ENCODE results near the gene HOXA5.
A peak's percentile ranks its signal among the peaks of the same experiment; 100 is the strongest.

The HOXA5 gene

DNA sequence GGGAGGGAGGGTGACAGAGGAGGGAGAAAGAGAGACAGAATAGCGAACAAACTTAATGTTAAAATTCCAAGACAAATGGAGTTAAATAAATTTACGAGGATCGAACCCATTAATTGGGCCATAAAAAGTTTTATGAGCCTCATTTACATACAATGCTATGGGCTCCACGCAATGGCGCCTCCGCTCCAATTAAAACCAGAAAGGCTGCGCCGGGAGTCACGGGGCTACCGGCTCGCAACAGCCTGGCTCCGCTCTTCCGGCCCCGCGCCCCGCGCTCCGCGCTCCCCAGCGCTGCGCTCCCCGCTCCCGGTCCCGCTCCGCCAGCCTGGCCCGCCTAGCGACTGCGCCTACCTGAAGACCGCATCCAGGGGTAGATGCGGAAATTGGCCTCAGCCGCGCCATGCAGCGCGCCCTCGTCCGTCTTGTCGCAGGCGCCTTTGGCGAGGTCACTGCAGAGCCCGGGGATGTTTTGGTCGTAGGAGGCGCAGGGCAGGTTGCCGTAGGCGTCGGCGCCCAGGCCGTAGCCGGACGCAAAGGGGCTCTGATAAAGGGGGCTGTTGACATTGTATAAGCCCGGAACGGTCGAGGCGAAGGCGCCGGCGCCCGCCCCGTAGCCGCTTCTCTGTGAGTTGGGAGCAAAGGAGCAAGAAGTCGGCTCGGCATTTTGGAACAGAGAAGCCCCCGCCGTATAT lies 12.5 kb upstream of the HOXA5 start:
- no peak for DNase-seq (ENCODE audit: insufficient read length, low spot score)
- FAIRE-seq = no peak
- TF ChIP-seq POLR2A (IDR thresholded peaks at IDR 0.05; ENCODE audit: low read depth, low read length) = peak; percentile 39

DNA sequence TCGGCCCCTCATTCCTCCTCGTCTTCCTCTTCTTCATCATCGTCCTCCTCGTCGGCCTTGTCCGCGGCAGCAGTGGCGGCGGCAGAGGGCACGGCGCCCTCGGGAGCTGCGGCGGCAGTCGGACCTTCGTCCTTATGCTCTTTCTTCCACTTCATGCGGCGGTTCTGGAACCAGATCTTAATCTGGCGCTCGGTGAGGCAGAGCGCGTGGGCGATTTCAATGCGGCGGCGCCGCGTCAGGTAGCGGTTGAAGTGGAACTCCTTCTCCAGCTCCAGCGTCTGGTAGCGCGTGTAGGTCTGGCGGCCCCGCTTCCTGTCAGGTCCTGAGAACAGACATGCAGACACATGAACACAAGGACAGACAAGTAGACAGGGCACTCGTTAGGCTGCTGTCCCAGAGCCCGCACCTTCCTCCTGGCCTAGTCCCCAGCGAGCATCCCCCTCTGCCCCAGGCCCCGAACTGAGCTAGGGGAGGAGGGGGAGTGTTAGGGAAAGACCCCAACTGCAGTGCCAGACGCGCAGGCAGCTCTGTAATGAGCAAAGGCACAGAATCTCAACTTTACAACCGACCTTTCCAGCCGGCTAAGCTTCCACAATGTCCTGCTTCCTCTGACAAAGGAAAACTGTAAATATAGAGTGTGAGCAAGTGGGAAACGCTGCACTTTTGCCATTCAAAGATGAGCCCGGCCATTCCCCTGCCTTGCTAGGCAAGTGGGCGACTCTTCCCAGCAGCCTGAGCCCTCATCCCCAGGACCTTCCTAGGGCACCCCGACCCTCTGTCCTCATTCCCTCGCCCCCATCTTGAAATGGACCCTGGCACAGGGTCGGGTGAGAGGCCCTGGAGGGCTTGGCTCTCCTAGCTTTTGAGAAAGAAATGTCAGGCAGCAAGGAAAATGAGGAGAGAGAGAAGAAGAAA lies 11.7 kb upstream of the HOXA5 start:
- DNase-seq (ENCODE audit: insufficient read length, low spot score) (no peak), FAIRE-seq (no peak)
- no peak for TF ChIP-seq POLR2A (IDR thresholded peaks at IDR 0.05; ENCODE audit: low read depth, low read length)

GRCh38 chr7:27154369-27154768 lies 10.9 kb upstream of the HOXA5 start:
- no peak for DNase-seq (ENCODE audit: insufficient read length, low spot score)
- FAIRE-seq = no peak
- no peak for TF ChIP-seq POLR2A (IDR thresholded peaks at IDR 0.05; ENCODE audit: low read depth, low read length)

DNA sequence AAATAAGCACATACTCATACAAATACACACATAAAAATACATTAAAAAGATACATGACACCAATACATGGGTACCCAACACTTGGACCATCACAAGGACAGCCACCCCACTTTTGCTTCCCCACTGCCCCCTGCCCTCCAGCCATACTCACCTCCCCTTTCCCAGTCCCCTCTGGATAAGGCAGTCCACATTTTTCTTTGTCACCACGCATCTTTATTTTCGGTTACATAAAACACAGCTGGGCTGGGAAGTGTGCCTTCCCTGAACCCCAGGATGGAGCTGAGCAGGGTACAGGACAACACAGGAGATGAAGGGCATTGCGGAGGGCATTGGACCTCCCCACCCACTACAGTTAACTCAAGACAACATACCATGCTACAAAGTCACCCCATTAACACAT lies 10.0 kb upstream of the HOXA5 start:
- no peak for TF ChIP-seq POLR2A (IDR thresholded peaks at IDR 0.05; ENCODE audit: low read depth, low read length)
- no peak for FAIRE-seq
- no peak for DNase-seq (ENCODE audit: insufficient read length, low spot score)

DNA sequence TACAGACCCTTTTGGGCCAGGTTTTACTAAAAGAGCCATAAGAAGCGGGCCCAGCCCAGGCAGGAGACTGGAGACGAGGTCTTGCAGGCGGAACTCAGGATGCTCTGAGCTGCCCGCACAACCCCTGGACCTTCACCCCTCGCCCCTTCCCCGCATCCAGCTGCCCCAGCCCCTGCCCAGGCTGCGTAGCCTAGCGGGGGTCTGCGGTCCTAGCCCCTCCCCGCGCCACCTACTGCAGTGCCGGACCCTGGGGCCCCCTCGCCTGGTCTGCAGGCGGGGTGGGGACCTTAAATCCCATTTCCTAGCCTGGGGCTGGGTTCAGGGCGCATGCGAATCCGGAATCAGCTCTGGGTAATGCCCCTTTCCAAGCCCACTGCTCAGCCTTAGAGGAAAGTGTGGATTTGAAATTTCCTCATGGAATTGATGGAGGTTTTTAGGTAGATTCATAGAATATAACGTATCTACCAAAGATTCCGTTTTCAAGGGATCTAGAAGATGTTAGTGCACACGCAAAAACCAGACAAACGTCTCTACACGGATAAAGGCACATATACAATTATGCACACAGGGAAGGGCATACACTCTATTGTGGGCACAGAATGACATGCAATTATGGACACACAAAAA lies 9.4 kb upstream of the HOXA5 start:
- FAIRE-seq (no peak), DNase-seq (ENCODE audit: insufficient read length, low spot score) (no peak)
- no peak for TF ChIP-seq POLR2A (IDR thresholded peaks at IDR 0.05; ENCODE audit: low read depth, low read length)

DNA sequence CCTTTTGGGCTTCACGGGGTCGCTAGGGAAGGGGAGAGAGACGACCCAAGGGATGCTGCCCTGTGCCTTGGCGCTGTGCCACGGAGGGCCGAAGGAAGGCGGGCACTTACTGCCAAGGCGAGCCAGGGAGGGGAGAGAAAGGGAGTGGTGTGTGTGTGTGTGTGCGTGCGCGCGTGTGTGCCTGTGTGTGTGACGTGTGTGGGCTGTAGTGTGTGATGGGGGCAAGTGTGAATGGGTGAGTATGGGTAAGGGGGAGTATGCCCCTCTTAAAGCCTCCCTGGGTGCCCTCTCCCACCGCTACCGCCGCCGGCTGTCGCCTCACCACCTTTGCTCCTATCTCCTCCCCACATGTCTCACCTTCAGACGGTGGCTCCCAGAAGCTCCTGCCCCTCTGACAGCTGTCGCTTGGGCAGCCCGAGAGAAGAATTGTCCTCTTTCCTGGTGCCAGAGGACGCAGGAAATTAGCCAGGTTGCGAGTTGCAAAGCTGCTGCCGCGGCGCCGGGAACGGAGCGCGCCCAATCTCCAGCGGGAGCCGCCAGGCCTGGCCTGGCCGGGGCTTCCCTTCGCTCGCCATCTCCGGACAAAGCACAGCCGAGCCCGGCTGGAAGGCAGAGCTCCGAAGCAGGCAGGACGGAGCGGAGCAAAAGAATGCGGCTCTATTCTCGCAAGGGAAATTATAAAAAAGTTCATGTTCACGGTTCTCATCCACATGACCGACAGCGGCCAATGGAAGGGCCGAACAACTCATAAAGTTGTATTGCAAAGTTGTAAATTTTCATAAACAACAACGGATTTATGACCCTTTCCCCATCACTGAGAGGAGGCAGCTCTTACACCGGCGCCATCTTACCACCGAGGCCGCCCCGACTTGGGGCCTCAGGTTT lies 8.7 kb upstream of the HOXA5 start, which contains the start of gene HOXA3:
TSS of gene HOXA3 (minus strand) at position 653 of the 885 bp plus-strand sequence. CDS start 41,943 bp downstream, outside the sequence.
- DNase-seq (ENCODE audit: insufficient read length, low spot score) (no peak), FAIRE-seq (no peak)
- TF ChIP-seq POLR2A (IDR thresholded peaks at IDR 0.05; ENCODE audit: low read depth, low read length) = no peak

DNA sequence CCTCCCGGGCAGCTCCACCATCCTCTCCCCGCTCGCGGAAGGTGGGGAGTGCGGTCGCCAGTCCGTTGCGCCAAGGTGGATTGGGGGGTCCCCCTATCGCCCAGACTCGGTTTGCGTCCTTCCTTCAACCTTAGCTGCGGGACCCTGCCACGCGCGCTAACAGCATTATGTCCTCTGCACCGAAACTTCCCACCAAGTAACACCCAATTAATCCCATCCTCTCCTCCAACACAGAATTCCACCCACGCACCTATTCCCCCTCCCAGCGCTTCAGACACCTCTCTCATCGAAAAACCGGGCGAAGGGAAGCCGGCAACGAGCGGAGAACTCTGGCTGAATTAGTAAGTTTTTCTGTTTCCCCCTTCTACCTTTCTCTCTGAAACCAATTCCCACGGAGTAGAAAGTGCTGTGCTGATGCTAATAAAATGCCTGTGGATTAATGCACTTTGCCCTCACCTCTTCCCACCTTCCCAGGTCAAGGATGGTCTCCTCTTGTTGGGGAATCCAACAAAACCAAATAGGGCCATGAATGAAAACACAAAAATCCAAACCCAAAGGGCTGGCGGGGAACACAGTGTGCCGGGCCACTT lies 8.0 kb upstream of the HOXA5 start:
- FAIRE-seq (no peak), DNase-seq (ENCODE audit: insufficient read length, low spot score) (no peak)
- TF ChIP-seq POLR2A (IDR thresholded peaks at IDR 0.05; ENCODE audit: low read depth, low read length) = no peak

DNA sequence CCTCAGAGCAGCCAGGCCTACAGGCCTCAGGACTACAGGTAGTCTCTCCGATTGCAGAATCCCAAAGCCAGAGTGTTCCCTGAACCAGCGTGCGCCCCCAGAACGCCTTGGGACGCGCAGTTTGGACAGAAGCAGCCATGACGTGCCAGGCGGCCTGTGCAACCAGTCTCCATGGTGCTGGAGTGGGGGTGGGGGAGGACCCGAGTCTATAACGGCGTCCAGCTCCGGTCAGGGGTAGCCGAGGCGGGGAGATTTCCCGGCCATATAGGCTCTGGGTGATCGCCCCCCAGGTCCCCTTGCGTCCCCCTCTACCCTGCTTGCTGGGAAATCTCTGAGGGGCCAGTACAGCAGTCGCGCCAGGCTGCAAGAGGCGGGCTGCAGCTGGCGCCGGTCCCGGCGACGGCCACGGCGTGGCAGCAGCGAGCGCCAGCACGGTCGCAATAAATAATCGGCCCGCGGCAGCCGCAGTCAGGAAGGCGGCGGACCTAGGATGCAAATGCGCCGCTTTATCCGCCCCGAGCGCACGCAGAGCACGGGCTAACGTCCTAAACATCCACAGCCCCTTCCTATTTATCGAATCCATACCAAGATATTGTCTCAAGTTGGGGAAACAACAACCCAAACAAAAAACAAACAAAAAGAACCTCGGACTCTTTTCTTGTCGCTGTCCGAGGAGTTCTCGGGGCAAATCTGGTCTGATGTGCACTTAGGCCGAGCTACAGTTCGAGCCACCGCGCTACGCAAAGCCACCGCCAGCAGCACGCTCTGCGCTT lies 7.3 kb upstream of the HOXA5 start:
- TF ChIP-seq POLR2A (IDR thresholded peaks at IDR 0.05; ENCODE audit: low read depth, low read length) = no peak
- FAIRE-seq (no peak), DNase-seq (ENCODE audit: insufficient read length, low spot score) (peak; percentile 100)

DNA sequence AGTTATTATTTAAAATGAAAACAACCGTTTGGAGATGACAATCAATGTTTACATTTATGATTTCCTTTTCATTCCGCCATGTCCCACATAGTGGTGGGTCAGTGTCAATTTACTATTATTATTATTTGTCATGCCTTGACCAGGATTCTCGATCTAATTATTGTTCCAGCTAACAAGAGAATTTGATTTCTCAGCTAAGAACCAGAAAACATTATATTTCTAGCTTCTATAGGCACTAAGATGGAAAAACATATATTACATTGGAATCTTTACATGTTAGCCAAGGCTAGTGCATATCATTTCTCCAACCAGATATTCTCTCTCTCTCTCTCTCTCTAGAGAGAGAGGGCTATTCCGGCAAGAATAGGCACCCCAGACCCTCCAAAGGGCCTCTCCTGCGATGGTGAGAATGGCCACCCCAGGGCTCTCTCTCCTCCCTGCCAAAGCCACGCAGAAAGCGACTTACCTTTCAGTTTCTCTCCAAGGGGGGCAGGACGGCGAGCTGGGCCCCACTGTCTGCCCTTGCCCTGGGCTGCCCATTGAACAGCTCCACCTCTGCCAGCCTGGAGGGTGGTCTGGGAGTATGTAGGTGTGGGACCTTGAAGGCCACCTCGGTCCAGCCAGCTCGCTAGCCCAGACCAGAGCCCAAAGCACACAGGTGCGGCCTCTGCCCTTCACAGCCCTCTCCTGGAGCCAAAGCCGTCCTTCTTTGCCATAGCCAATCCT lies 6.5 kb upstream of the HOXA5 start:
- no peak for DNase-seq (ENCODE audit: insufficient read length, low spot score)
- no peak for TF ChIP-seq POLR2A (IDR thresholded peaks at IDR 0.05; ENCODE audit: low read depth, low read length)
- no peak for FAIRE-seq

DNA sequence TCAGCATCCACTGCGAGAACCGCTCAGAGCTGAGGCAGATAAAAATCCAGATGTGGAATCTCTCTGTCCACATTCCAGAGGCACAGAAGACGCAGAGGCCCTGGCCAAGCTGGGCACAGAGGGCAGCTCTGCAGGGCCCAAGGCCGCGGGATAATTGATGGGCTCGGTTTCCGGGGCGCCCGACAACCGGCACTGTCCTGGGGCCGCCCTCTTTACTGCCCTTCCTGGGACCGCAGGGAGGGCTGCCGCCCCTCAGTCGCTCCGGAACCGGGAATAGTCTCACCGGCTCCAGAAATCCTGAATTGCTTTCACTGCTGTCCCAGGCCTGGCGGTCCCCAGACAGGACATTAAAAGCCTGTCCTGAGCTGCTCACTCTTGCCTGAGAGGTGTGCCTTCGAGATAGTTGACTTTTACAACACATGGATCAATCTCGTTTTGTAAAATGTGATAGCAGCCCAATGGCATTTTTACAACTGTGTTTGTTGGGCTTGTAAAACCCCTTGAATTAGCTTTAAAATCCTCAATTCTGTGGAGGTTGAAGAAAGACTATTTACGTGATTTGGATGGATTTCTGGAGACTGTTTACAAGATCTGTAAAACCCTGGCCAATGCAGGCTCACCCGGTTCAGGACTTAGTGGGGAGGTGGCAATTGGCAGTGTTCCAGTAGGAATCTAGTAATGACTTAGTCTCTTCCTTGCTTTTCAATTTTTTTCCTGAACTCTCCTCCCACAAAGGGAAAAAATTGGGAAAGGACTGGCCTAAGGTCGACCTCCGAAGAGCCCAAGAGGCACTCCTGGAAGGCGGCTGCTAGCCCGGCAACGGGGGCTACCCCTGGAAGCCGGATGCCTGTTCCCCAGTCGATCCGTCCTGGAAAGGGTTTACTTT lies 5.5 kb upstream of the HOXA5 start:
- FAIRE-seq = no peak
- no peak for DNase-seq (ENCODE audit: insufficient read length, low spot score)
- TF ChIP-seq POLR2A (IDR thresholded peaks at IDR 0.05; ENCODE audit: low read depth, low read length) = no peak

All from H54 (cell line).